ENCODE data around the gene UBTF.

The UBTF gene

GRCh38 chr17:44213403-44214229, 5.9 kb downstream of the UBTF start:
- no peak for DNase-seq

- DNase-seq, result no peak
These were observed 6.7 kb downstream of the UBTF start for GRCh38 chr17:44212507-44213402.

- DNase-seq, result no peak
These were observed 7.9 kb downstream of the UBTF start for GRCh38 chr17:44211281-44212265.

GRCh38 chr17:44210342-44211192, 8.9 kb downstream of the UBTF start:
- DNase-seq, result peak; percentile 95

- peak; percentile 63 for DNase-seq
These were observed 9.6 kb downstream of the UBTF start for GRCh38 chr17:44209786-44210341.

GRCh38 chr17:44207743-44208142, 11.7 kb downstream of the UBTF start:
- no peak for DNase-seq

- no peak for DNase-seq
These were observed 12.2 kb downstream of the UBTF start for GRCh38 chr17:44207319-44207718.

GRCh38 chr17:44206825-44207155, 12.7 kb downstream of the UBTF start:
- DNase-seq, result no peak

- no peak for DNase-seq
These were observed 13.3 kb downstream of the UBTF start for GRCh38 chr17:44205962-44206824.

GRCh38 chr17:44204441-44204882, 15.0 kb downstream of the UBTF start:
- DNase-seq, result no peak

GRCh38 chr17:44203731-44204440, 15.6 kb downstream of the UBTF start:
- peak; percentile 77 for DNase-seq

GRCh38 chr17:44202756-44203155, 16.7 kb downstream of the UBTF start:
- no peak for DNase-seq

- DNase-seq, result peak; percentile 24
These were observed 18.9 kb downstream of the UBTF start for GRCh38 chr17:44200478-44201155.

GRCh38 chr17:44199553-44200477, 19.7 kb downstream of the UBTF start, which contains the start of gene ATXN7L3:
Gene ATXN7L3 (minus strand): TSS chr17:44199884. CDS start chr17:44198070, 1,814 bp downstream.
- DNase-seq, result peak; percentile 100

GRCh38 chr17:44198721-44199552, 20.5 kb downstream of the UBTF start:
- DNase-seq, result peak; percentile 67

GRCh38 chr17:44197980-44198720, 21.3 kb downstream of the UBTF start:
- DNase-seq, result peak; percentile 79

Data from activated CD4-positive, alpha-beta T cell treated with anti-CD3 and anti-CD28 coated beads, Interleukin-10, Interleukin-2, amounts not matched to agents 100 ng/mL and 50 ng/mL, durations not matched to agents 16 hours and 8 hours (primary cell).